HG03342 (cell line): ENCODE data around the gene SNX5.
A peak's percentile ranks its signal among the peaks of the same experiment; 100 is the strongest.

Experiments
- ATAC-seq: cut with Tn5 transposase; IDR thresholded peaks from one replicate; pipeline ENCODE4 v1.9.1; 2021; ENCODE audit warnings: mild to moderate bottlenecking, moderate library complexity; ENCODE audit not compliant: unreplicated experiment

Gene SNX5

GRCh38 chr20:17993546-17993945 lies 25.0 kb upstream of the SNX5 start:
- ATAC-seq, result no peak

- no peak for ATAC-seq
Observed at GRCh38 chr20:17992847-17993513, 24.4 kb upstream of the SNX5 start.

GRCh38 chr20:17992224-17992637 lies 23.6 kb upstream of the SNX5 start:
- no peak for ATAC-seq

- ATAC-seq, result no peak
Observed at GRCh38 chr20:17990278-17990972, 21.8 kb upstream of the SNX5 start.

GRCh38 chr20:17987988-17988387 lies 19.4 kb upstream of the SNX5 start:
- no peak for ATAC-seq

GRCh38 chr20:17985388-17986018 lies 16.9 kb upstream of the SNX5 start:
- no peak for ATAC-seq

- ATAC-seq, result no peak
Observed at GRCh38 chr20:17976305-17976704, 7.7 kb upstream of the SNX5 start.

GRCh38 chr20:17972121-17972520 lies 3.5 kb upstream of the SNX5 start:
- no peak for ATAC-seq

GRCh38 chr20:17971300-17972013 lies 2.9 kb upstream of the SNX5 start:
- no peak for ATAC-seq

- no peak for ATAC-seq
Observed at GRCh38 chr20:17969884-17970409, 1.4 kb upstream of the SNX5 start.

- peak; percentile 7 for ATAC-seq
Observed at GRCh38 chr20:17969278-17969883, 787 bp upstream of the SNX5 start.

GRCh38 chr20:17967521-17968365 lies 851 bp downstream of the SNX5 start:
- peak; percentile 2 for ATAC-seq

- no peak for ATAC-seq
Observed at GRCh38 chr20:17966432-17967310, 1.9 kb downstream of the SNX5 start.

GRCh38 chr20:17965042-17965697 lies 3.4 kb downstream of the SNX5 start:
- ATAC-seq, result no peak

- no peak for ATAC-seq
Observed at GRCh38 chr20:17964632-17965031, 4.0 kb downstream of the SNX5 start.

- no peak for ATAC-seq
Observed at GRCh38 chr20:17964073-17964472, 4.5 kb downstream of the SNX5 start.

GRCh38 chr20:17963114-17963897 lies 5.3 kb downstream of the SNX5 start:
- ATAC-seq, result no peak

GRCh38 chr20:17961587-17961940 lies 7.0 kb downstream of the SNX5 start:
- ATAC-seq, result no peak
